HepG2 (cell line): Measurements from ENCODE around the gene DNAJC5. TPM values are rescaled to one million over a fixed set of nuclear protein-coding genes. Genes with fewer than 3 reads are reported as not detected.

Experiments used
- ATF3 ChIP-seq: sonication (generic); formaldehyde crosslinking; IDR thresholded peaks from 2 replicates; pipeline ENCODE4 v1.4.0; 2020; ENCODE audit warnings: missing genetic modification reagents
- BRD4 ChIP-seq: sonication (generic); formaldehyde crosslinking; IDR thresholded peaks from 2 replicates; pipeline ENCODE4 v1.4.0; 2020; ENCODE audit warnings: missing genetic modification reagents
- EP300 ChIP-seq, 3 experiments: sonication (generic) in 1 of 3; formaldehyde crosslinking in 1 of 3; IDR thresholded peaks; 2 replicates each; pipeline versions ENCODE4 v1.5.1 to v1.6.1; 2011 to 2020; ENCODE audit warnings: low read depth in 2 of 3, low read length in 2 of 3, borderline replicate concordance in 1 of 3, improper control_type of control experiment in 1 of 3, mild to moderate bottlenecking in 1 of 3, missing genetic modification reagents in 1 of 3, moderate library complexity in 1 of 3
- GLI4 ChIP-seq: sonication (generic); formaldehyde crosslinking; IDR thresholded peaks from 2 replicates; pipeline ENCODE4 v1.5.1; 2020; ENCODE audit warnings: missing genetic modification reagents, mild to moderate bottlenecking, moderate library complexity, borderline replicate concordance
- HMG20B ChIP-seq: conservative IDR thresholded peaks from 2 replicates; pipeline ENCODE4 v1.6.1; 2016; ENCODE audit warnings: missing genetic modification reagents, missing compliant biosample characterization
- HOXA9 ChIP-seq: sonication (generic); formaldehyde crosslinking; IDR thresholded peaks from 2 replicates; pipeline ENCODE4 v1.8.1; 2022; ENCODE audit warnings: missing genetic modification reagents, mild to moderate bottlenecking, moderate library complexity, borderline replicate concordance
- IKZF5 ChIP-seq: IDR thresholded peaks from 2 replicates; pipeline ENCODE4 v1.6.1; 2018; ENCODE audit warnings: missing genetic modification reagents, mild to moderate bottlenecking, missing compliant biosample characterization
- KDM2A ChIP-seq: sonication (generic); formaldehyde crosslinking; IDR thresholded peaks from 2 replicates; pipeline ENCODE4 v1.4.0; 2020; ENCODE audit warnings: low read depth, missing genetic modification reagents, borderline replicate concordance
- KMT2A ChIP-seq: sonication (generic); formaldehyde crosslinking; IDR thresholded peaks from 2 replicates; pipeline ENCODE4 v1.4.0; 2020; ENCODE audit warnings: missing genetic modification reagents
- LCORL ChIP-seq, 2 experiments: fragments of 450-650 bp in 1 of 2; sonication (generic) in 1 of 2; formaldehyde crosslinking in 1 of 2; IDR thresholded peaks; 2 replicates each; pipeline versions ENCODE4 v1.5.0 to v1.6.1; 2017 to 2020; ENCODE audit warnings: antibody characterized with exemption in 1 of 2, missing genetic modification reagents in 1 of 2
- MEIS2 ChIP-seq: sonication (generic); formaldehyde crosslinking; IDR thresholded peaks from 2 replicates; pipeline ENCODE4 v1.9.0; 2021; ENCODE audit warnings: mild to moderate bottlenecking, missing genetic modification reagents
- PCBP1 ChIP-seq: fragments of 200-400 bp; formaldehyde crosslinking; IDR thresholded peaks from 2 replicates; pipeline ENCODE4 v1.6.1; 2017; ENCODE audit warnings: mild to moderate bottlenecking, low read depth, low read length, borderline replicate concordance
- RELA ChIP-seq: sonication (generic); formaldehyde crosslinking; IDR thresholded peaks from 2 replicates; pipeline ENCODE4 v1.4.0; 2020; ENCODE audit warnings: missing genetic modification reagents
- RXRB ChIP-seq: IDR thresholded peaks from 2 replicates; pipeline ENCODE4 v1.6.1; 2016; ENCODE audit warnings: borderline replicate concordance, missing genetic modification reagents, missing compliant biosample characterization
- SAP130 ChIP-seq: IDR thresholded peaks from 2 replicates; pipeline ENCODE4 v1.6.1; 2016; ENCODE audit warnings: low read depth
- SNAI1 ChIP-seq: sonication (generic); formaldehyde crosslinking; IDR thresholded peaks from 2 replicates; pipeline ENCODE4 v1.5.0; 2020; ENCODE audit warnings: mild to moderate bottlenecking, missing genetic modification reagents, borderline replicate concordance
- SOX6 ChIP-seq, 2 experiments: fragments of 450-650 bp in 1 of 2; sonication (generic) in 1 of 2; formaldehyde crosslinking in 1 of 2; IDR thresholded peaks; 2 replicates each; pipeline versions ENCODE4 v1.4.0 to v1.6.1; 2017 to 2020; ENCODE audit warnings: antibody characterized with exemption in 1 of 2, mild to moderate bottlenecking in 1 of 2, missing genetic modification reagents in 1 of 2
- ZFP62 ChIP-seq: sonication (generic); formaldehyde crosslinking; IDR thresholded peaks from 2 replicates; pipeline ENCODE4 v1.4.0; 2020; ENCODE audit warnings: missing genetic modification reagents
- ZNF160 ChIP-seq: sonication (generic); formaldehyde crosslinking; IDR thresholded peaks from 2 replicates; pipeline ENCODE4 v1.8.0; 2022; ENCODE audit warnings: mild to moderate bottlenecking, inconsistent platforms, missing genetic modification reagents
- ZNF550 ChIP-seq: sonication (generic); formaldehyde crosslinking; IDR thresholded peaks from 2 replicates; pipeline ENCODE4 v1.4.0; 2020; ENCODE audit warnings: mild to moderate bottlenecking, missing genetic modification reagents, borderline replicate concordance
- ZNF839 ChIP-seq: sonication (generic); formaldehyde crosslinking; IDR thresholded peaks from 2 replicates; pipeline ENCODE4 v1.4.0; 2020; ENCODE audit warnings: missing genetic modification reagents, mild to moderate bottlenecking, borderline replicate concordance
- polyA plus RNA-seq, 8 experiments: library from polyadenylated mRNA; depleted of rRNA in 3 of 8; stranded (reverse) in 7 of 8; unstranded in 1 of 8; fragments of >200 nt; fragmentation: Illumina TruSeq in 4 of 8; extraction: Trizol in 4 of 8; gene quantifications; 2 replicates each; pipeline versions ENCODE4 v1.2.1 to v1.2.3, GENCODE V29; 2011 to 2016; ENCODE audit warnings: low read depth in 4 of 8, missing spikeins in 1 of 8, mixed read lengths in 1 of 8; ENCODE audit not compliant: insufficient read depth in 1 of 8
- total RNA-seq, 5 experiments: library from RNA; depleted of rRNA; stranded (reverse); fragments of >200 nt; fragmentation: Illumina TruSeq; extraction: Trizol; gene quantifications; 2 replicates each; pipeline ENCODE4 v1.2.3, GENCODE V29; 2016; ENCODE audit warnings: low read depth in 1 of 5
- TF ChIP-seq, protein P1 (sequence below): sonication (generic); formaldehyde crosslinking; conservative IDR thresholded peaks from 2 replicates; pipeline ENCODE4 v1.8.1; 2023; ENCODE audit warnings: missing genetic modification reagents
- TF ChIP-seq, protein P2 (sequence below): sonication (generic); formaldehyde crosslinking; IDR thresholded peaks from 2 replicates; pipeline ENCODE4 v1.4.0; 2020; ENCODE audit warnings: missing genetic modification reagents

Gene DNAJC5
- total and polyA plus RNA-seq, 2 of the 13 experiments (the other 11 are each of a cell fraction or from before 2014, with no cell fraction given), result 42.8 to 64.5 TPM

GRCh38 chr20:63979557-63980316 is 84.8 kb downstream of the DNAJC5 start, which contains the start of gene SAMD10 (continued):
- peak; percentile 5; the same call in 1 of the 2 replicates for TF ChIP-seq IKZF5
- no peak for TF ChIP-seq ATF3
- peak; percentile 88; the same call in 1 of the 2 replicates for TF ChIP-seq SNAI1 (CRISPR knock-in tag)
- no peak for TF ChIP-seq GLI4
- TF ChIP-seq KMT2A (CRISPR knock-in tag), result 0 out of 2 replicates have a peak, but pooled peaks have one; percentile 28
- no peak for TF ChIP-seq SOX6 (IDR thresholded peaks at IDR 0.05)
- TF ChIP-seq SOX6 (CRISPR knock-in tag; IDR thresholded peaks at IDR 0.05), result peak; percentile 40; the same call in 1 of the 2 replicates
- TF ChIP-seq BRD4, result peak; percentile 39; the same call in 1 of the 2 replicates
- peak; percentile 84; the same call in 1 of the 2 replicates for TF ChIP-seq ZNF839
- 0 out of 2 replicates have a peak, but pooled peaks have one; percentile 56 for TF ChIP-seq ZNF160 (CRISPR knock-in tag)
- TF ChIP-seq HOXA9 (CRISPR knock-in tag), result peak; percentile 7; the same call in 1 of the 2 replicates
- no peak for TF ChIP-seq ZFP62 (CRISPR knock-in tag)
- no peak for TF ChIP-seq RXRB (CRISPR knock-in tag)
- peak; percentile 28 for TF ChIP-seq KDM2A (CRISPR knock-in tag)
- TF ChIP-seq RELA (CRISPR knock-in tag), result peak; percentile 74; the same call in 1 of the 2 replicates
- TF ChIP-seq HMG20B (CRISPR knock-in tag), result 0 out of 2 replicates have a peak, but pooled peaks have one; percentile 46
- TF ChIP-seq, protein P1, sequence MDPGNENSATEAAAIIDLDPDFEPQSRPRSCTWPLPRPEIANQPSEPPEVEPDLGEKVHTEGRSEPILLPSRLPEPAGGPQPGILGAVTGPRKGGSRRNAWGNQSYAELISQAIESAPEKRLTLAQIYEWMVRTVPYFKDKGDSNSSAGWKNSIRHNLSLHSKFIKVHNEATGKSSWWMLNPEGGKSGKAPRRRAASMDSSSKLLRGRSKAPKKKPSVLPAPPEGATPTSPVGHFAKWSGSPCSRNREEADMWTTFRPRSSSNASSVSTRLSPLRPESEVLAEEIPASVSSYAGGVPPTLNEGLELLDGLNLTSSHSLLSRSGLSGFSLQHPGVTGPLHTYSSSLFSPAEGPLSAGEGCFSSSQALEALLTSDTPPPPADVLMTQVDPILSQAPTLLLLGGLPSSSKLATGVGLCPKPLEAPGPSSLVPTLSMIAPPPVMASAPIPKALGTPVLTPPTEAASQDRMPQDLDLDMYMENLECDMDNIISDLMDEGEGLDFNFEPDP (CRISPR knock-in tag), result 0 out of 2 replicates have a peak, but pooled peaks have one; percentile 96
- TF ChIP-seq ZNF550 (CRISPR knock-in tag), result peak; percentile 90; the same call in 1 of the 2 replicates
- TF ChIP-seq SAP130, result peak; percentile 89
- no peak for TF ChIP-seq MEIS2 (CRISPR knock-in tag)
- 0 out of 2 replicates have a peak, but pooled peaks have one; percentile 36 for TF ChIP-seq PCBP1
- no peak for TF ChIP-seq EP300 (IDR thresholded peaks at IDR 0.05; ENCODE audit: low read depth in 2 of 2, low read length in 2 of 2)
- no peak for TF ChIP-seq EP300 (CRISPR knock-in tag; IDR thresholded peaks at IDR 0.05; ENCODE audit: borderline replicate concordance)
- no peak for TF ChIP-seq LCORL (IDR thresholded peaks at IDR 0.05)
- peak; percentile 31 for TF ChIP-seq LCORL (CRISPR knock-in tag; IDR thresholded peaks at IDR 0.05)
- TF ChIP-seq, protein P2, sequence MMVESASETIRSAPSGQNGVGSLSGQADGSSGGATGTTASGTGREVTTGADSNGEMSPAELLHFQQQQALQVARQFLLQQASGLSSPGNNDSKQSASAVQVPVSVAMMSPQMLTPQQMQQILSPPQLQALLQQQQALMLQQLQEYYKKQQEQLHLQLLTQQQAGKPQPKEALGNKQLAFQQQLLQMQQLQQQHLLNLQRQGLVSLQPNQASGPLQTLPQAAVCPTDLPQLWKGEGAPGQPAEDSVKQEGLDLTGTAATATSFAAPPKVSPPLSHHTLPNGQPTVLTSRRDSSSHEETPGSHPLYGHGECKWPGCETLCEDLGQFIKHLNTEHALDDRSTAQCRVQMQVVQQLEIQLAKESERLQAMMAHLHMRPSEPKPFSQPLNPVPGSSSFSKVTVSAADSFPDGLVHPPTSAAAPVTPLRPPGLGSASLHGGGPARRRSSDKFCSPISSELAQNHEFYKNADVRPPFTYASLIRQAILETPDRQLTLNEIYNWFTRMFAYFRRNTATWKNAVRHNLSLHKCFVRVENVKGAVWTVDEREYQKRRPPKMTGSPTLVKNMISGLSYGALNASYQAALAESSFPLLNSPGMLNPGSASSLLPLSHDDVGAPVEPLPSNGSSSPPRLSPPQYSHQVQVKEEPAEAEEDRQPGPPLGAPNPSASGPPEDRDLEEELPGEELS (CRISPR knock-in tag), result peak; percentile 10; the same call in 1 of the 2 replicates
